HG02884 (cell line): Measurements from ENCODE around the gene RAB5A.
"Not testable (repeated sequence)": the region's sequence is repeated elsewhere in the genome, so short reads cannot be mapped to it uniquely, and the experiment has no call there.

Experiments
- ATAC-seq: cut with Tn5 transposase; IDR thresholded peaks from one replicate; pipeline ENCODE4 v1.9.1; 2021; ENCODE audit warnings: mild to moderate bottlenecking, moderate library complexity; ENCODE audit not compliant: unreplicated experiment

Gene RAB5A, protein sequence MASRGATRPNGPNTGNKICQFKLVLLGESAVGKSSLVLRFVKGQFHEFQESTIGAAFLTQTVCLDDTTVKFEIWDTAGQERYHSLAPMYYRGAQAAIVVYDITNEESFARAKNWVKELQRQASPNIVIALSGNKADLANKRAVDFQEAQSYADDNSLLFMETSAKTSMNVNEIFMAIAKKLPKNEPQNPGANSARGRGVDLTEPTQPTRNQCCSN

DNA sequence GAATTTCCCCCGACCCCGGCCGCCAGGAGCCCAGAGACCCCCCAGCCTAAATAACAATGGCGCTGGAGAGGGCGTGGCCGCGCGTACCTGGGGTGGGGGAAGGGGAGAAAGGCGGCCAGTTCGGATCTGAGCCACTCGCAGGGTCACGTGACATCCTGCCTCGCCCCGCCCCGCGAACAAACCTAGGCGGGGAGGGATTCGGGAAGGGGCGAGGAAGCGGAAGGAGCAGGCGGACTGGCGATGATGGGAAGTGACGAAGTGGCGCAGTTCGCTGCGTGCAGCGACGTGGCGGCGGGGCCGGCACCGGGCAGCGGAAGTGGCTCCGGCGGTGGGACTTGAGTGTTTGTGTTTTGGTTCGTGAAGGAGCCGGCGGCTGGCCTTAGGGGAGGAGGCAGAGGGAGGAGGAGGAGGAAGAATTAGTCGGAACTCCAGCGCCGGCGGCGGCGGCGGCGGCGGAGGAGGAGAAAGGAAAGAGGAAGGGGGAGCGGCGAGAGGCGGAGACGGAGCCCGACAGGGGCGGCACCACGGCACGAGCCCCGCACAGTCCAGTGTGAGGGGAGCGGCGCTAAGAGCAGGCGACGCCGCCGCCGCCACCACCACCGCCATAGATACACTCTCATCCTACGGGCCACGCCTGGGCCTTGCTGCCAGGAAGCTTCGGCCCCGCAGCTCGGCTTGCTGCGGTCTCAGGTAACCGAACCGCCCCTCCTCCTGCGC is at the start of gene RAB5A:
RAB5A (plus strand) TSS at position 266 of the 717 bp plus-strand sequence. CDS start 3,802 bp downstream, outside the sequence.
- peak; percentile 90 for ATAC-seq

DNA sequence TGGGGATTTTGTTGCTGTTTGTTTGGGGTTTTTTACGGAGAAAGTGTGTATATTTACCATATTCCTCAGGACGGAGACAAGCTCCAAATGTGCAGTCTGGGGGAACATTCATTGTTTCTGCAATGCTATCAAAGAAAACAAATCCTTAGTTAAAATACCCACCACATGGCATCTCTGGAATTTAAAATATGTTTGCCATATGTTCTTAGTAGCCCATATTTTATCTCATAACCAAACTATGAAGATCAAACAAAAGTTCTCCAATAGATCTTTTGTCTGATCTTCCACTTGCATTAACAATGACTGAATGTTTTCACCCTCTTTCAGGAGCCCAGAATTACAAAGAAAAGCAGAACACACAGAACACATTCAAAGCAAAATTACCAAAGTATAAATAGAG is 48.2 kb upstream of the RAB5A start:
- ATAC-seq = no peak

DNA sequence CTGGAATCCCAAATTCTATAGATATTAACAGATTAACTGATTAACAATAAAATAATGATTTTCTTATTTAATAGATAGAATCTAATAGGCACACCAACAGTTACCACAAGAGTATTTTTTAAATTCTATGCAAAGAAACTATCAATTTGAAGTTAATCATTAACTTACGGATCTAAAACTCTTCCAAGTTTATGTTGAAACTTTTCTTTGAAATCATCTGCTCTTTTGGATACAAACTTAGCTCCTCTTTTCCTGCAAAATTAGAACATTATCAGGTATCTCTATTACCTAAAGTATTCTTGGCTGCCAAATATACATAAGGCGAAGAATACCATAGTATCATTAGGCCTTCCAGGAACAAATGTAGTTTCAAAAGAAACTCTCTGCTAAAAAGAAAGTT is 47.6 kb upstream of the RAB5A start:
- no peak for ATAC-seq

DNA sequence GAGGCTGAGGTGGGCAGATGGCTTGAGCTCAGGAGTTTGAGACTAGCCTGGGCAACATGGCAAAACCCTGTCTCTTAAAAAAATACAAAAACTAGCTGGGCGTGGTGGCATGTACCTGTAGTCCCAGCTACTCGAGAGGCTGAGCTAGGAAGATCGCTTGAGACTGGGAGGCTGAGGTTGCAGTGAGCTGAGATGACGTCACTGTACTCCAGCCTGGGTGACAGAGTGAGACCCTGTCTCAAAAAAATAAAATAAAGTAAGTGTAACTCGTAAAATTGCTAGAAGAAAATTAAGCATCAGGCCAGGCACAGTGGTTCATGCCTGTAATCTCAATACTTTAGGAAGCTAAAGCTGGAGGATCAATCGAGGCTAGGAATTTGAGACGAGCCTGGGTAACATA is 47.1 kb upstream of the RAB5A start:
- ATAC-seq = not testable (repeated sequence)

DNA sequence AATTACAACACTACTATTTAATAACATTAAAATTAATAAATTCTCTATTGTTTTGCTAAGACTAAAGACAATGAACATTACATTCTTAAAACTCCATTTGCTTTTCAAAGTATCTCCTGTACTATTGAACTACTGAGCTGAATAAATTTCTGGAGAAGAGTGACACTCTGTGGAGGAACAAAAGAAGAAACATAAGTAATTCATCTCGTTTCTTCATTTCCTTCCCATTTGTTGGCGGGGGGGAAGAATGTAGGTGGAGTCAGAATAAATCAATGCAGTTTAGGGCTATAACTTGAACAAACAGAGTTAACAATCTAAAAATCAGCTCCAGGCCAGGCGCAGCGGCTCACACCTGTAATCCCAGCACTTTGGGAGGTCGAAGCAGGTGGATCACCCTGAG is 45.6 kb upstream of the RAB5A start:
- no peak for ATAC-seq

DNA sequence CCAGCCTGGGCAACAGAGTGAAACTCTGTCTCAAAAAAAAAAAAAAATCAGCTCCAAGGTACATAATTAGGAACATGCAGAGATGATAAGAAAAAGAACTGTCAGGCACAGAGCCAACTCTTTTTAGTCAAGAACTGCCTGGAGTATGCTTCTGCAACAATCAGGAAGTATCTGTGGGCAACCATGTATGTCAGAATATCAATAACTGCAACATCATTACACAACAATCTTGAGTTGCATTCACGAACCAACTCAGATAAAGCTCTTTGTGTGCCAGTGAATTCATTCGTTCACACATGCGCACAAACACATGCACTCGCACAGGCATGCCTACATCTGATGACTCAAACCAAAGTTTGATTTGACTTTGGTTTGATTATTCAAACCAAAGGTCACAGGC is 45.0 kb upstream of the RAB5A start:
- ATAC-seq = no peak

DNA sequence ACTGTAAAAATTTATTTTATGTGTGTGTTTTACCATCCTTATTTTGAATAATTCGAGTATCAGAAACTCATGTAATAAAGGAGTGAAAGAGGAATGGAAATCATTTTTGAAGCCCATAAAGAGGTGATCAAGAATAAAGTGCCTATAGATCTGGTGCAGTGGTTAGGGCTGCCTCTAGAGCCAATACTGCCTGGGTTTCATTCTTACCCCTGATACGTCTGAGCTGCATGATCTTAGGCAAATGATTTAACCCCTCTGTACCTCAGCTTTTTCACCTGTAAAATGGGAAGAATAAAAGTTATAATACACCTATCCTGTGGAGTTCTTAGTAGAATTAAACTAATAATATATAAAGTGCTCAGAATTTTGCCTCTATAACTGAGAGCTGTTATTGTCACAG is 43.2 kb upstream of the RAB5A start:
- ATAC-seq = no peak

DNA sequence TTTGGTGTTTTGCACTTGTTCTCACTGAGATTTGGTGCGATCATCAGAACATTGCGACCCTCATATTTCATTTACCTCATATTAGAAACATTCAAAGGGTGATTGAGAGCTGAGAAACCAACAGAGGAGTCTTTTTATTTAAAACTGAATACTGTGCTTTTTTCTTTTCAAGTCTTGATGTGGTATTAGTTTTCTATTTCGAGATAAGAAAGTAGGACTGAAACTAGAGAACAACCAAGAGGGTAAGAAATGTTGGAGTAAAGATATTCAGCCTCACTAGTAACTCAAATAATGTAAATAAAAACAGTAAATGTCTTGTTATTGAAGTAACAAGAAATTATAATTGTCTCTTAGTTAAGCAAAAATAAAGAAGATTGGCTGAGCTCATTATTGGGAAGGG is 39.4 kb upstream of the RAB5A start:
- ATAC-seq = no peak

DNA sequence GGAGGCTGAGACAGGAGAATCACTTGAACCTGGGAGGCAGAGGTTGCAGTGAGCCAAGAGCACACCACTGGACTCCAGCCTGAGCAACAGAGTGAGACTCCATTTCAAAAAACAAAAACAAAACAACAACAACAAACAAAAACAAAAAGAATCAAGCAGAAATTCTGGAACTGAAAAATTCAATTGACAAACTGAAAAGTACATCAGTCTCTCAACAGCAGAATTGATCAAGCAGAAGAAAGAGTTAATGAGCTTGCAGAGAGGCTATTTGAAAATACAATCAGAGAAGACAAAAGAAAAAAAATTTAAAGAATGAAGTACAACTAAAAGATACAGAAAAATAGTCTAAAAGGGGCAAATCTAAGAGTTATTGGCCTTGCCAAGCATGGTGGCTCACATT is 35.4 kb upstream of the RAB5A start:
- ATAC-seq = no peak

DNA sequence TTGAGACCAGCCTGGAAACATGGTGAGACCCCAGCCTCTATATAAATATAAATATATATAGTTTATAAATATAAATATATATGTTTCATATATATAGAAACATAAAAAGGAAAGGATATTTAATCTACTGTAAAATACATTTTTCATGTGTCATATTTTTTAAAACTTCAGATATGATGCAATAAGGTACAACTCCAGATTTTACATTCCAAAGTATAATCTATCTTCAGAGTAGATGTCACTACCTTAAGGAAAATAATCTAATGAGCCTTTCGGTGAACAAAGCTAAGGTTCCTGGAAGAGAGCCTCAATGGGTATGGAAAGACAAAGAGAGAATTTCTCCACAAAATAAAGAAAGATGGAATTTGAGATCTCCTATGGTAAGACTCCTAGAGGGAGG is 29.7 kb upstream of the RAB5A start:
- no peak for ATAC-seq

DNA sequence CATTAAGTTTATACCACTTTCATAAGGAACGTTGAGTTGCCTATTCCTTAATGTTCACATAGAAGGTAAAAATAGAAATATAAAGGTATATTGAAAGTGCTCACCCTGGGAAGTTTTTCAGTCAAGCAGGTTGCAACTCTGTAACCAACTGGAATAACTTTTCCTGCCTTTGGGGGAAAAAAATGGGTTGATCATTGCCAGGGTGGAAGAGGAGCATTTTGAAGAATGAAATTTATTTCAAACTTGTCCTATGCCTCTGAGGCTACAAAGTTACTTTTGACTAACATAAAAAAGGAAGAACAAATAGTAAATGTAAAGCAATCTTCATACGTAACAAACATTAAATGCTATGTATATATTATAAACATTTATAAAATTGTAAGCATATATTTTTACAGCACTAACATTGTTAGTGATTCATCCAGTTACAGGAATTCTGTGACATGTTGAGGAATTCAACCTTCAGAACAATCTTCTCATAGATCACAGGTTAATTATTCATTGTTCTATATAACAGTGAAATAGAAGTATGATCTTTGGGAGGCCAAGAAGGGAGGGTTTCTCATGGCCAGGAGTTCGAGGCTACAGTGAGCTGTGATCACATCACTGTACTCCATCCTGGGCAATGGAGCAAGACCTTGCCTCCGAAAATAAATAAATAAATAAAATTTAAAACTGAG is 26.4 kb upstream of the RAB5A start:
- no peak for ATAC-seq

DNA sequence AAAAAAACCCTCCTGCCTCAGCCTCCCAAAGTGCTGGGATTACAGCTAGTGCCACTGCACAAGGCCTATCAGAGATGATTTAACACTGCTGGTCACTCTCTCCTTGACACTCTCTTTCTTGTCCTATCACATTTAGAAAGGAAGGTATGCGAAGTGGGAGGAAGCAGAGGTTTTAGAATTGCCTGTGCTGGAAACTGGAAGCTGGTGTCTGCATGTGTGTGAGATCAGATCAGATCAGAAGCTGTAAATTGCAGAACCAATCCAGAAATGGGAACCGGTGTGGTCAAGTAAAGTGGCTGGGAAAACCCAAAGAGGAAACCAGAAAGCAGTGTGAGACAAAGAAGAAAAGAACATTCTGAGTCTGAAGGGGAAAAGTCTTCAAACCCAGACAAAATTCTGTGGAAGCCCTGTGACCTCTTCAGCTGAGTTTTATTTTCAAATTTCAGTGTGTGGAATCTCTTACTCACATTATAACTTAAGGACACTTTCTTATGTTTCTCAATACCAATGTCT is 15.7 kb upstream of the RAB5A start:
- ATAC-seq = peak; percentile 92

DNA sequence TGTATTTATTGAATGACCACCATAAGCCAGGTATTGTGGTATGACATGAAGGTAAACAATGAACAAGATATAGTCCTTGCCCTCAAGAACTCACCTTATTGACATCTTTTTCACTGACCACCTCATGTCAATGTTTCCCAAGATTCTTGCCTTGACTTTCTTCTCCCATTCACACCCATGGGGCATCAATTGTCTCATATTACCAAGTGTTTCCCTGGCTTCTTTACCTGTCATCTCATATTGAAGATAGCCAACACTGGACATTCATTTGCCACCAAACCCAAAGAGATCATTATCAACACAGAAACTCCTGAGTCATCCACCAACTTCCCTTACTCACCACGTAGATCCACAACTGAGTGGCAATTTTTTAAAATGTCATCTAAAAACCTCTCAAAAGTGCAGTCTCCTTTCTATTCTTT is 15.1 kb upstream of the RAB5A start:
- ATAC-seq = peak; percentile 44

DNA sequence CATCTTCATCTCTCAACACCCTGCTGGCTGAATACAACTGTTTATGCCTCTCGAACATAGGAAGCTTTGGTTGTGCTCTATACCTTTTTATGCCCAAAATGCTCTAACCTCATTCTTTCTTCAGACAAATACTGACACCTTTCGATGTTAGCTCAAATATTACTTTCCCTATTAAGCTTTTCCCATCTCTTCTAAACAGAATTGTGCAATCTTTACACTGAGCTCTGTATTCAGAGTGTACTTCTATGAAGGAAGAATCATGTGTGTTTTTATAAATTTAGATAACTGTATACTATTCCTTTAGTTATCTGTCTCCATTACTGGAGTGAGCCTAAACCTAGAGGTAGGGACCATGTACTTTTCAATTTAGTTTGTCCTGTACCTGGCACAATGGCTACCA is 14.5 kb upstream of the RAB5A start:
- no peak for ATAC-seq

DNA sequence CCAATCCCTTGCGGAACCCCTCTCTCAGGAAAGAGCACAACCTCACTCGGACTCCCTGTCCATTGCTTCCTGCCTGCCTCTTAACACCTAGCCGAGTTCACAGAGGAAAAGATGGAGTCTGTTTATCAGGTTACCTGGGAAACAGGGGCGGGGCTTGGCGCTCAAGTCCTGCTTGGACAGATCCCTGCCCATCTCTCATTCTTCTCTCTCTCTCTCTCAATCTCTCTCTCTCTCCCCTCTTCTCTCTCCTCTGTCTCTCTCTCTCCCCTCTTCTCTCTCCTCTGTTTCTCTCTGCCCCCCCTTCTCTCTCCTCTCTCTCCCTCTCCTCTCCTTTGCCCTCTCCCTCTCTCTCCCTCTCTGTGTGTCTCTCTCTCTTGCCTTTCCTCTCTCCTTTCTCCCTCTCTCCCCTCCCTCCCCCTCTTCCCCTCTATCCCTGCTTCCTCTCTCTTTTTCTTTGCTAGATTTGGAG is 12.8 kb upstream of the RAB5A start, which contains the start of gene EFHB:
EFHB (minus strand) TSS at position 120 of the 469 bp plus-strand sequence. CDS start 199 bp downstream, outside the sequence.
- ATAC-seq = no peak

DNA sequence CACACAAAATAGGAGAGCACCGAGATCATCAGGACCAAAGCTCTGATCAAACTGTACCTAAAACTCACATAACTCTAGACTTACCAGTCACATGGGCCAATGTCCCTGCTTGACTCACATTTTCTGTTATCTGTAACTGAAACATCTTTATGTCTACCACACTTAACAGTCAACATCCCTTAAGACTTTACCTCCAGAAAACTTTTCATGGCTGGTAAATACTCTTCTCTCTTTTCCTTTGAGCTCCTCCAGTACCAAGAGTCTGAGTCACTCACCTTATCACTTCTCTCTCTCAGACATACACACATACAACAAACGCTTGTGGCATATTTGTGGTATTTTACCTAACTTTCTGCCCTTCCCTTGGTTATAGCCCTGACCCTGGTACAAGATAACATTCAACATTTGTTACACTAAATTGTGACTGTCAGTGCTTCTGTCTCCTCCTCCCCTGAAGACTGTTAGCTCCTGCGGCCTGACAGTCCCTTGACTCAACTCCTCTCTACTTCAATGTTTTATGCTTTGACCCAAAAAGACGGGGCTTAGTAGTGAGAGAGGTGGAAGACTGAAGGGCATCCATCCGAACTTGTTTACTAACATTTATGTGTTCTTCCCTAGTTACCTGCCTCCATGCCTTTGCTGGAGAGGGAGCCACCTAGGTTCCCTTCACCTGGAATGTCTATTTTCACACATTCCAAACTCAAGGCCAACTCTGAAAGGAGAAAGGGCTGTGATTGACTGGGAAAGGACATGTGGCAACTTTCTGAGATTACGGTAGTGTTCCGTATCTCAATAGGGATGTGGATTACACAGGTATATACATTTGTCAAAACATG is 9.2 kb upstream of the RAB5A start:
- no peak for ATAC-seq

DNA sequence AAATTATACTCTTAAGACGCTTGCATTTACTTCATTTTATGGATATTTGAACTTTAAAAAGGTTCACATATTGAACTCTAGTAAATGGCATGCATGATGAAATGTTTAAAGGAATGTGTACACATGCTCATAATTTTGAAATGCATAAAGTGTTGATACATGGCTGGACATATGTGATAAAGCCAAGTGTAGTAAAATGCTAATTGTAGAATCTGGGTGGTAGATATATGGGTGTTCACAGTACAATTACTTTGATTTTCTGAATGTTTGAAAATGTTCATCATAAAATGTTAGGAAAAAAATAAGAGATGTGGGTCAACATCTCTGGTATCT is 8.6 kb upstream of the RAB5A start:
- no peak for ATAC-seq

DNA sequence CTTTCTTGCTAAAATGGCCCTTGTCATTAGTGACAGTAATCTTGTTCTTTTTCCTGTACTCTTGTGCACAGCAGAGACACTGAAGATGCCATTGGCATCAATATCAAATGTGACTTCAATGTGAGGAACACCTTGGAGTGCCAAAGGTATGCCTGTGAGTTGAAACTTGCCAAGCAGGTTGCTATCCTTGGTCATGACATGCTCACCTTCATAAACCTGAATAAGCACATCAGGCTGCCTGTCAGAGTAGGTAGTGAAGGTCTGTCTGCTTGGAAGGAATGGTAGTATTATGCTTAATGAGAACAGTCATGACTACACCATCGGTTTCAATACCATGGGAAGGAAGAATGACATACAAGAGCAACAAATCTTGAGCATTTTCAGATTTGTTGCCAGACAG is 6.3 kb upstream of the RAB5A start:
- no peak for ATAC-seq

DNA sequence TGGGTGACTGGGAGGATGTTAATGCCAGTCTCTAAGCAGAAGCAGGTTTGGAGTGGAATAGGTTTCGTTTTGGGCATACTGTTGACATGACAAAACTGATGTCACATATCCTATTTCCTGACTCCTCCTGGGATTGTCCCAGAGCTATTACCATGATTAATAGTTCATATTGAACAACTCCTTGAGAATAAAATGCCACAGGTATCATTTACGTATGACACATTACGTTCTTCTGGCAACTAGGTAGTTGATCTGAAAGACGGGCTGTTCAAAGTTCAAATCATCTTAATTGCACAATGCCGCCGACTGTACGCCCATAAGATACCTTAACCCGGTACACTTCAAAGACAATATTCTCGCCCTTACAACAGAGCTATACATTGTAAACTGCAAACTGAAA is 1.4 kb upstream of the RAB5A start:
- no peak for ATAC-seq

DNA sequence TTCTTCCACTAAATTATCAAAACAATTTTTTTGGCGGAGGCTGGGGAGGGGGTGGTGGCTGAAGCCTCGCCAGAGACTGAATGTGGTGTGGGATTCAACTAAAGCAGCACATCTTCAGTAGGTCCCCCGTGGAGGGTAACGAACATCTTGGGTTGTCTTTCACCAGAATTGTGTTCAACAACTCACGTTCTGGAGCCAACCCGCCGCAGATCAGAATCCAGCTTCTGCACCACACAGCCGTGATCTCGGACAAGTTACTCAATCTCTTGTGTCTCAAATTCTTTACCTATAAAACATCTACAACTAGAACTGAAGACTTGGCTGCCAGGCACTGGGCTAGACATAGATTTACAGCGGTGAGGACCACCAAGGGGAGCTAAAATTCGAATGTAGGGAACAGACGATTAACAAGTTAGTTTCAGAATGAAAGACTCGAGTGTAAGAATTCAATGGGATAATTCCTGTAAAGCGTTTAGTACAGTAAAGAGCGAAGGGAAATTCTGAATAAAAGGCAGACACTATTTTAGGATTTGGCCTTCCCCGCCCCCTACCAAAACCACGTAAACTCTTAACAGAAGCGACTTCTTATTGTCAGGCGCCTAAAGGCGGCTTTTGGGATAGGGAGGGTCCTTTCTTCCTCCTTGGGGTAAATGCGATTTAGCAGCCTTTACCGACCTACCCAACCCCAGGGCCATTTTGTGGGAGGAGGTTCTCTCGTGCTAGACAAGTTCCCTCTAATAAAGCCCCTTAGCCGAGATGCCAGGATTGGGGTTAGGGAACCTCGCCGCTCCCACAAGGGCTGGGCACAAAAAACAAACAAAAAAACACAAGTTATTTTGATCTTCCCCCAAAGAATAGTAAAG is 697 bp upstream of the RAB5A start:
- ATAC-seq = peak; percentile 1
